Measurements from ENCODE around the gene C4orf51. TPM values are rescaled to one million over a fixed set of nuclear protein-coding genes. Genes with fewer than 3 reads are reported as not detected.

C4orf51 gene
- total RNA-seq, 1 donor from 2014 or later: not detected

- Mint-ChIP-seq H3K36me3 (ENCODE audit: unreplicated experiment) (no peaks in the 10 kb centered on the region), H3K4me1 (ENCODE audit: unreplicated experiment) (peaks cover 33% of the 10 kb centered on the region), H3K9me3 (ENCODE audit: unreplicated experiment) (no peaks in the 10 kb centered on the region), H3K4me3 (ENCODE audit: unreplicated experiment) (no peak overlapping the region), H3K27me3 (ENCODE audit: unreplicated experiment) (no peaks in the 10 kb centered on the region), H3K27ac (ENCODE audit: unreplicated experiment) (no peak overlapping the region)
- DNase-seq (ENCODE audit: extremely low spot score, unreplicated experiment): no peak
- TF ChIP-seq, protein P1, sequence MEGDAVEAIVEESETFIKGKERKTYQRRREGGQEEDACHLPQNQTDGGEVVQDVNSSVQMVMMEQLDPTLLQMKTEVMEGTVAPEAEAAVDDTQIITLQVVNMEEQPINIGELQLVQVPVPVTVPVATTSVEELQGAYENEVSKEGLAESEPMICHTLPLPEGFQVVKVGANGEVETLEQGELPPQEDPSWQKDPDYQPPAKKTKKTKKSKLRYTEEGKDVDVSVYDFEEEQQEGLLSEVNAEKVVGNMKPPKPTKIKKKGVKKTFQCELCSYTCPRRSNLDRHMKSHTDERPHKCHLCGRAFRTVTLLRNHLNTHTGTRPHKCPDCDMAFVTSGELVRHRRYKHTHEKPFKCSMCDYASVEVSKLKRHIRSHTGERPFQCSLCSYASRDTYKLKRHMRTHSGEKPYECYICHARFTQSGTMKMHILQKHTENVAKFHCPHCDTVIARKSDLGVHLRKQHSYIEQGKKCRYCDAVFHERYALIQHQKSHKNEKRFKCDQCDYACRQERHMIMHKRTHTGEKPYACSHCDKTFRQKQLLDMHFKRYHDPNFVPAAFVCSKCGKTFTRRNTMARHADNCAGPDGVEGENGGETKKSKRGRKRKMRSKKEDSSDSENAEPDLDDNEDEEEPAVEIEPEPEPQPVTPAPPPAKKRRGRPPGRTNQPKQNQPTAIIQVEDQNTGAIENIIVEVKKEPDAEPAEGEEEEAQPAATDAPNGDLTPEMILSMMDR (IDR thresholded peaks at IDR 0.05): no peak
Observed at GRCh38 chr4:145730026-145730425, 50.1 kb downstream of the C4orf51 start.

GRCh38 chr4:145731028-145731427, 51.1 kb downstream of the C4orf51 start:
- Mint-ChIP-seq H3K36me3 (ENCODE audit: unreplicated experiment) (no peaks in the 10 kb centered on the region), H3K27me3 (ENCODE audit: unreplicated experiment) (no peaks in the 10 kb centered on the region), H3K27ac (ENCODE audit: unreplicated experiment) (peak overlapping the region; percentile 74), H3K4me3 (ENCODE audit: unreplicated experiment) (peak overlapping the region; percentile 19), H3K4me1 (ENCODE audit: unreplicated experiment) (peaks cover 43% of the 10 kb centered on the region), H3K9me3 (ENCODE audit: unreplicated experiment) (no peaks in the 10 kb centered on the region)
- TF ChIP-seq, protein P1 (IDR thresholded peaks at IDR 0.05): no peak
- DNase-seq (ENCODE audit: extremely low spot score, unreplicated experiment): no peak

GRCh38 chr4:145732001-145732815, 52.3 kb downstream of the C4orf51 start:
- Mint-ChIP-seq H3K4me3 (ENCODE audit: unreplicated experiment) (peak overlapping the region; percentile 74), H3K4me1 (ENCODE audit: unreplicated experiment) (peaks cover 54% of the 10 kb centered on the region)
- TF ChIP-seq, protein P1 (IDR thresholded peaks at IDR 0.05): no peak

DNA sequence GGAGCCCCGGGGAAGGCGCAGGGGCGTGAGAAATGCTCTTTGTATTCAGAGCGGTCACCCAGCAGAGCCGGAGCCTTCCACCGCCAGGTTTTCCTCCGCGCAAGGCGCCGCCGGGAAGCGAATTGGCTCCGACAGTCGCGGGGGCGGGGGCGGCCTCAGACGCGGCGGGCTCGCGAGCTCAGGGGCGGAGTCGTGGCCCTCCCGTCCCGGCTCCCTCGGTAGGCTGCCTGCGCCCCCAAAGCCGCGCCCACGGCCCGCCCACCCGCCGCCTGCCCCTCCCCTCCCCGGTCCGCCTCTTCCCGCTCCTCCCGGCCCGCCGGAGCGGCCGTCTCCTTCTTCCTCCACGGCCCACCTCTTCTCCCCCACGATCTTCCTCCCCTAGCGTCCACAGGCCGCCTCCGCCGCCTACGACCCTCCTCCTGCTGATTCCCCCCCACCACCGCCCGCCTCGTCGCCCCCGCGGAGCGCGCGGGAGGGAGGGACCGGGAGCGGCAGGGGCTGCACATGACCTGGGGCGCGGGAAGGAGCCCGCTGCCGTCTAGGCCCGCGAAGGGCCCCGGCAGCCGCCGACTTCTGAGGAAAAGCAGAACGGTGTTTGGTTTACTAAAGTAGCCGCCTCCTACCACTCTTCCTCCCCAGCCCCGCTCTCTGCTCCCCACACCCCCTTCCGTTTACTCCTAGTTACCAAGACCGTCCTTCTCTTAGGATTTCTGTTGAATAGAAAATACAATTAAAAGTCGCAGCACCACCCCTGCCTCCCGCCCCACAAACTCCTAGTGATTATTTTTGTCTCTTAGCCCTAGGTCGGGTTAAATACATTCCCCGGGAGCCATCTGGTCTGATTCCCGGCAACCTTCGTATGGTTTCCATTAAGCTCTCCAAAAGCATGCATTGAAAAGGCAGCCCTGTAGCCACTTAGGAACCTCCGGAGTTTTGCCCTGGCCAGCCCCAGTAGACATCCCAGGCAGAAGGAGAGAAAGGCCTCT, 53.2 kb downstream of the C4orf51 start:
- H3K9me3 Mint-ChIP-seq (ENCODE audit: unreplicated experiment): no peaks in the 10 kb centered on the region
- no peaks in the 10 kb centered on the region for H3K27me3 Mint-ChIP-seq (ENCODE audit: unreplicated experiment)
- H3K27ac Mint-ChIP-seq (ENCODE audit: unreplicated experiment): peak overlapping the region; percentile 99
- TF ChIP-seq, protein P1 (IDR thresholded peaks at IDR 0.05): no peak
- H3K4me3 Mint-ChIP-seq (ENCODE audit: unreplicated experiment): peak overlapping the region; percentile 74
- peaks cover 57% of the 10 kb centered on the region for H3K4me1 Mint-ChIP-seq (ENCODE audit: unreplicated experiment)
- no peaks in the 10 kb centered on the region for H3K36me3 Mint-ChIP-seq (ENCODE audit: unreplicated experiment)
- peak; percentile 97 for DNase-seq (ENCODE audit: extremely low spot score, unreplicated experiment)

More at GRCh38 chr4:145732001-145732815, 52.3 kb downstream of the C4orf51 start:
- Mint-ChIP-seq H3K27me3 (ENCODE audit: unreplicated experiment) (no peaks in the 10 kb centered on the region), H3K36me3 (ENCODE audit: unreplicated experiment) (no peaks in the 10 kb centered on the region), H3K9me3 (ENCODE audit: unreplicated experiment) (no peaks in the 10 kb centered on the region), H3K27ac (ENCODE audit: unreplicated experiment) (peak overlapping the region; percentile 99)
- no peak for DNase-seq (ENCODE audit: extremely low spot score, unreplicated experiment)

Data from osteocyte (in vitro differentiated cells).